ENCODE data around the gene PCNX2. TPM values are rescaled to one million over a fixed set of nuclear protein-coding genes. Genes with fewer than 3 reads are reported as not detected.
"Not testable (repeated sequence)": the region's sequence is repeated elsewhere in the genome, so short reads cannot be mapped to it uniquely, and the experiment has no call there.

Gene PCNX2
- total RNA-seq, 4 donors from 2014 or later: 4.3 to 19.5 (median 9.0) TPM

- H3K36me3 ChIP-seq: no peaks in the 10 kb centered on the region
- H3K9me3 ChIP-seq: no peaks in the 10 kb centered on the region
- H3K27me3 ChIP-seq: no peaks in the 10 kb centered on the region
- no peak for TF ChIP-seq POLR2A (IDR thresholded peaks at IDR 0.05)
- TF ChIP-seq, protein P1, sequence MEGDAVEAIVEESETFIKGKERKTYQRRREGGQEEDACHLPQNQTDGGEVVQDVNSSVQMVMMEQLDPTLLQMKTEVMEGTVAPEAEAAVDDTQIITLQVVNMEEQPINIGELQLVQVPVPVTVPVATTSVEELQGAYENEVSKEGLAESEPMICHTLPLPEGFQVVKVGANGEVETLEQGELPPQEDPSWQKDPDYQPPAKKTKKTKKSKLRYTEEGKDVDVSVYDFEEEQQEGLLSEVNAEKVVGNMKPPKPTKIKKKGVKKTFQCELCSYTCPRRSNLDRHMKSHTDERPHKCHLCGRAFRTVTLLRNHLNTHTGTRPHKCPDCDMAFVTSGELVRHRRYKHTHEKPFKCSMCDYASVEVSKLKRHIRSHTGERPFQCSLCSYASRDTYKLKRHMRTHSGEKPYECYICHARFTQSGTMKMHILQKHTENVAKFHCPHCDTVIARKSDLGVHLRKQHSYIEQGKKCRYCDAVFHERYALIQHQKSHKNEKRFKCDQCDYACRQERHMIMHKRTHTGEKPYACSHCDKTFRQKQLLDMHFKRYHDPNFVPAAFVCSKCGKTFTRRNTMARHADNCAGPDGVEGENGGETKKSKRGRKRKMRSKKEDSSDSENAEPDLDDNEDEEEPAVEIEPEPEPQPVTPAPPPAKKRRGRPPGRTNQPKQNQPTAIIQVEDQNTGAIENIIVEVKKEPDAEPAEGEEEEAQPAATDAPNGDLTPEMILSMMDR (IDR thresholded peaks at IDR 0.05): no peak
- 49 to 50% methylated on average over 3 of the region's 3 CpGs for WGBS, 2 donors
- no peak overlapping the region for H3K27ac ChIP-seq
- no peak for DNase-seq
- H3K4me3 ChIP-seq: no peak overlapping the region
- peaks cover 0 to 34% (median 13%) of the 10 kb centered on the region in 3 donors for H3K4me1 ChIP-seq
- intact Hi-C loops (cut with DNase I): no loop called here
These were observed 210.0 kb downstream of the PCNX2 start for GRCh38 chr1:233085566-233085965.

- TF ChIP-seq, protein P1 (IDR thresholded peaks at IDR 0.05): no peak
- no peak for TF ChIP-seq POLR2A (IDR thresholded peaks at IDR 0.05)
These were observed 212.6 kb downstream of the PCNX2 start for GRCh38 chr1:233082778-233083550.

GRCh38 chr1:233081735-233082134, 213.8 kb downstream of the PCNX2 start:
- TF ChIP-seq POLR2A (IDR thresholded peaks at IDR 0.05): no peak
- TF ChIP-seq, protein P1 (IDR thresholded peaks at IDR 0.05): no peak
- intact Hi-C loops (cut with DNase I): no loop called here
- Histone ChIP-seq H3K4me1 (peaks cover 0 to 32% (median 13%) of the 10 kb centered on the region in 3 donors), H3K9me3 (no peaks in the 10 kb centered on the region), H3K36me3 (no peaks in the 10 kb centered on the region), H3K4me3 (no peak overlapping the region), H3K27me3 (no peaks in the 10 kb centered on the region), H3K27ac (no peak overlapping the region)
- DNase-seq: no peak
- WGBS, 2 donors: 9 to 11% methylated on average over 2 of the region's 2 CpGs

More at GRCh38 chr1:233082778-233083550, 212.6 kb downstream of the PCNX2 start:
- intact Hi-C loops (cut with DNase I): no loop called here
- Histone ChIP-seq H3K9me3 (no peaks in the 10 kb centered on the region), H3K4me1 (peaks cover 0 to 32% (median 13%) of the 10 kb centered on the region in 3 donors), H3K4me3 (no peak overlapping the region), H3K27me3 (no peaks in the 10 kb centered on the region), H3K36me3 (no peaks in the 10 kb centered on the region), H3K27ac (no peak overlapping the region)
- DNase-seq: no peak
- WGBS, 2 donors: 83 to 86% methylated on average over 10 to 11 of the region's 12 CpGs

GRCh38 chr1:233080827-233081226, 214.7 kb downstream of the PCNX2 start:
- H3K4me3 ChIP-seq; DNase-seq; H3K36me3 ChIP-seq; H3K27ac ChIP-seq; H3K9me3 ChIP-seq; intact Hi-C loops (cut with DNase I); H3K27me3 ChIP-seq: not testable (repeated sequence)
- 85 to 95% methylated on average over 4 of the region's 4 CpGs for WGBS, 2 donors
- peaks cover 0 to 32% (median 13%) of the 10 kb centered on the region in 3 donors for H3K4me1 ChIP-seq

DNA sequence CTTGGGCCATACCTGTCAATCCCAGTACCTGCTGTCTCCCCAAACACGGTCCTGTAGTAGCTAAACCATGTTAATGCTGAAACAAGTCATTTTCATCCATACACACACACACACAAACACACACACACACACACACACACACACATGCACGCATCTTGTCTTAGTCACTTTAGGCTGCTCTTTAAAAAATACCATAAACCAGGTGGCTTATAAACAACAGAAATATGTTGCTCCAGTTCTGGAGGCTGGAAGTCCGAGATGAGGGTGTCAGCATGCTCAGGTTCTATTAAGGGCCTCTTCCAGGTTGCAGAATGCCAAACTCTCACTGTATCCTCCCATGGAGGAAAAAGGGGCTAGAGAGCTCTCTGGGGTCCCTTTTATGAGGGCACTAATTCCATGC, 215.2 kb downstream of the PCNX2 start:
- Histone ChIP-seq H3K9me3 (no peaks in the 10 kb centered on the region), H3K27me3 (no peaks in the 10 kb centered on the region), H3K36me3 (no peaks in the 10 kb centered on the region), H3K4me3 (no peak overlapping the region), H3K27ac (no peak overlapping the region), H3K4me1 (peaks cover 0 to 28% (median 13%) of the 10 kb centered on the region in 3 donors)
- TF ChIP-seq, protein P1 (IDR thresholded peaks at IDR 0.05): no peak
- no peak for TF ChIP-seq POLR2A (IDR thresholded peaks at IDR 0.05)
- DNase-seq: no peak
- intact Hi-C loops (cut with DNase I): no loop called here
- WGBS, 2 donors: 94 to 97% methylated on average over 3 of the region's 3 CpGs

Data from esophagus squamous epithelium (tissue), 5 donors.